Activated naive CD8-positive, alpha-beta T cell treated with anti-CD3 and anti-CD28 coated beads, Interleukin-2, amount 50 U/mL, for 16 hours (primary cell): Measurements from ENCODE around the gene WSB1.
A peak's percentile ranks its signal among the peaks of the same experiment; 100 is the strongest.
"Not testable (repeated sequence)": the region's sequence is repeated elsewhere in the genome, so short reads cannot be mapped to it uniquely, and the experiment has no call there.

Experiments
- DNase-seq: peaks from one replicate; pipeline ENCODE4 v3.0.0-alpha.2; 2020; ENCODE audit warnings: low read depth, low spot score

Gene WSB1, protein sequence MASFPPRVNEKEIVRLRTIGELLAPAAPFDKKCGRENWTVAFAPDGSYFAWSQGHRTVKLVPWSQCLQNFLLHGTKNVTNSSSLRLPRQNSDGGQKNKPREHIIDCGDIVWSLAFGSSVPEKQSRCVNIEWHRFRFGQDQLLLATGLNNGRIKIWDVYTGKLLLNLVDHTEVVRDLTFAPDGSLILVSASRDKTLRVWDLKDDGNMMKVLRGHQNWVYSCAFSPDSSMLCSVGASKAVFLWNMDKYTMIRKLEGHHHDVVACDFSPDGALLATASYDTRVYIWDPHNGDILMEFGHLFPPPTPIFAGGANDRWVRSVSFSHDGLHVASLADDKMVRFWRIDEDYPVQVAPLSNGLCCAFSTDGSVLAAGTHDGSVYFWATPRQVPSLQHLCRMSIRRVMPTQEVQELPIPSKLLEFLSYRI

DNA sequence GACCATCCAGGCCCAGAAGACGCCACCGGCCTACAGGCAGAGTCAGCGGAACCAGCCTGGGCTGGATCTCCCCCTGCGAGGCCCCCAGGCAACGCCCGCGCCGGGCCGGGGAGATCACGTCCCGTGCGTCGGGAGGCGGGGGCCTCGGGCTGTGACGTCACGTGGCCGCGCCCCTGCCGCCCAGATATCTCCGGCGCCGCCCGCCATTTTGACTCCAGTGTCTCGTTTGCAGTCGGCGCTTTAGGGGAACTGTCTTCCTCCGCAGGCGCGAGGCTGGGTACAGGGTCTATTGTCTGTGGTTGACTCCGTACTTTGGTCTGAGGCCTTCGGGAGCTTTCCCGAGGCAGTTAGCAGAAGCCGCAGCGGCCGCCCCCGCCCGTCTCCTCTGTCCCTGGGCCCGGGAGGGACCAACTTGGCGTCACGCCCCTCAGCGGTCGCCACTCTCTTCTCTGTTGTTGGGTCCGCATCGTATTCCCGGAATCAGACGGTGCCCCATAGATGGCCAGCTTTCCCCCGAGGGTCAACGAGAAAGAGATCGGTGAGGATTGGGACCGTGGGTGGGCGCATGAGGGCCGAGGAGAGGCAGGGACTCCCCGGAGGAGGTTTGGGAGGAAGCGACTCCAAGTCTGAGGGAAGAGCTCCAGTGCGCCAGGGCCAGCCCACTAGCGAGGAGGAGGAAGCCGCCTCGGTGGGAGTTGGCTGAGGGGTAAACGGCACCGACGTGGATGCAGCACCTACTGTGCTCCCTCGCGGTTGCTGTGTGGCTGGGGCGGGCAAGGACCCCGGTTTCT, at the start of gene WSB1:
TSS of gene WSB1 (plus strand) at position 217 of the 791 bp plus-strand sequence. CDS start at position 499, 282 bp downstream.
- DNase-seq: peak; percentile 77

DNA sequence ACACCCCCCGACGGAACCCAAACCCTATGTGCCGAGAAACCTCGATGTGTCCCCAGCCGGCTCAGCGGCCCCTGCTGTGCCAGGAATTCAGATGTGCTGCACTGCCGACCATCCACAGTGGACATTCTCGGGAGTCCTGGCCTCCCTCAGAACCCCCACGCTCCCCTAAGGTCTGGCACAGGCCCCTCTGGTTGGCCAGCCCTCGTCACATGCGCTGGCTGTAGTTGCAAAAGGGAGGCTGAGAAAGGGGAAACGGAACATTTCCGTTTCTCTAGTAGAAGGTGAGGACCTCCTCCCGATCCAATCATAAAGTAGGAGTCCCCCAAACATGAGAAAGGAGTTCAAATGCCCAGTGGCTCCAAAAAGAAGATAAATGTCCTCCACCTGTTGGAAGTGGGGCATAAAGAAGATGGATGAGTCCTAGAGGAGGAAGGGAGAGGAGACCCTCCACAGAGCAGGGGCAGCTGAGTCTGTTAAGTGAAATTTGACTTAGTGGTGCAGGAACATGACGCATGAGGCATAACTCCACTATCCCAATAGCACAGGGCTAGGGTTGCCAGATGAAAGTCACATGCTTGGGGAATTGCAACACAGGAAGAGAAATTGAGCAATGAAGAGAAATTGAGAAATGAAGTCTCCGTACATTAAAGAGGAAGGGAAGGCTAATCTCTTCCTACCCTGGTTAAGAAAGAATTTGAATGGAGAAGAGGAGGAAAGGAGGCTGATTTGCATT, 49.3 kb upstream of the WSB1 start:
- no peak for DNase-seq

DNA sequence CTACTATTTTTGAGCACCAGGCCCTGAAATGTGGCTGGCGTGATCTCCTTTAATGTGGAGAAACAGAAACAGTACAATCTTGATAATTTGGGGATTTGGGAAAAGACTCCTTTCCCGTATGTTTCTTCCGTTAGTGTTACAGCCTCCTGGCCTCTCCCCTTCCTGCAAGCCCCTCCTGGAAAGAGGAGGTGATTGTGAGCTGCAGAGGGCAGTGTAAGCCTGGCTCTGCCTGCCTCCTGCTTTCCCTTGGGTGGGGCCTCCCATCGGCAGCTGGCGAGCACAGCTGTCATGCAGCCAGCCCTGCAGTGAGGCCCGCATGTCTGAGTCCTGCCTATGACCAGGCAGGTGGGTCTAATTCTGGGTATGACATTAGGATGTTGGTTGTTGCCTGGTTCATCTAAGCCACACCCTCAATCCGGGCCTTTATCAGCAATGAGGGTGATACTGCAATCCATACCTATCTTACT, 48.7 kb upstream of the WSB1 start:
- DNase-seq: no peak

DNA sequence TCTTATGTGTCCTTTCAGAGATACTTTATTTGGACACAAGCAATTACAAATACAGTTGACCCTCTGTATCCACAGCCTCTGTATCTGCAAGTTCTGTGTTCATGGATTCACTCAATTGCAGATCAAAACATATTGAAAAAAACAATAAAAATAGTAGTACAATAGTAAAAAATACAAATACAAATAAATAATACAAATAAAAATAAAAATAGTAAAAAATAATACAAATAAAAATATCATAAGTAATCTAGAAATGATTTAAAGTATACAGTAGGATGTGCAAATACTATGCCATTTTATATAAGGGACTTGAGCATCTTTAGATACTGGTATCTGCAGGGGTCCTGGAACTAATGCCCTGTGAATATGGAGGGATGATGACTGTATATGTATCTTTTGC, 47.4 kb upstream of the WSB1 start:
- no peak for DNase-seq

DNA sequence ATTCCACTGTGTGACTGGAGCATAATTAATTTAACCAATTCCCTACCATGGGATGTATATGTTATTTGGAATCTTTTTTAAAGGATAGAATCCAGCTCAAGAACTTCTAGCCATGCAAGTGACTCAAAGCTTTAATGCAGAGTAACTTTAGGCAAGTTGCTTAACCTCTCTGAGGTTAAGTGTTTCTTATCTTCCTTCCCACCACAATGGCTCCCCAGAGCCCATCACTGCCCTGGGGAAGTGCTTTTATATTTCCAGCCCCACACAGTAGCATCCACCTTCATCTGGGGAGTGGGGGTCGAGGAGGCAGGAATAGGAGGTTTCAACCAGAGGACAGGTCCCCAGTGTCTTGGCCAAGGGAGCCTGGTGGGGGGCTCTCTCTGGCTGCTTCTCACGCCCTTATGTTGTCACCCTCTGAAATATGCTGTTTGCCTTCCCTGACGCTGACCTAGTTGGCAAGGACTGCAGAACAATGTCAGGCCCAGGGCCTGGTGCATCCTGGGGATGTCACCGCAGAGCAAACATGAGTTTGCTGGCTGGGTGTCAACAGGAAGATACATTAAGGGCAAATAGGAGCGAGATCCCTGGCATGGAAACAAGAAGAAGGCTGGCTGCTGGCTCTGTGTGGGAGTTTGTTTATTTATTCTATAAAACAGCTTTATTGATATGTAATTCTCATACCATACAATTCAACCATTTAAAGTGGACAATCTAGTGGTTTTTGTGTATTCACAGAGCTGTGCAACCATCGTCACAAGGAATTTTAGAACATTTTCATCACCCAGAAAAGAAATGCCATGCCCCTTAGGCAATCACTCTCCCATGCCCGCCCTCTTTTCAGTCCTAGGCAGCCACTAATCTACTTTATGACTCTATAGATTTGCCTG, 46.6 kb upstream of the WSB1 start:
- no peak for DNase-seq

DNA sequence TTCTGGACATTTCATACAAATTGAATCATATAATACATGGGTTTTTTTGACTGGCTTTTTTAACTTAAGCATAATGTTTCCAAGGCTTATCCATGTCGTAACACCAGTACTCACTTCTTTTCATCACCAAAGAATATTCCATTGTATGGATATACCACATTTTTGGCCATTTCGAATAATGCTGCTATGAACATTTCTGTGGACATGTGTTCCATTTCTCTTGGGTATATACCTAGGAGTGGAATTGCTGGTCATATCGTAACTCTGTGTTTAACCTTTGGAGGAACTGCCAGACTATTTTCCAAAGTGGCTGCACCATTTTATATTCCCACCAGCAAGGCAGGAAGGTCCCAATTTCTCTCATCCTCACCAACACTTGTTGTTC, 46.0 kb upstream of the WSB1 start:
- DNase-seq: no peak

DNA sequence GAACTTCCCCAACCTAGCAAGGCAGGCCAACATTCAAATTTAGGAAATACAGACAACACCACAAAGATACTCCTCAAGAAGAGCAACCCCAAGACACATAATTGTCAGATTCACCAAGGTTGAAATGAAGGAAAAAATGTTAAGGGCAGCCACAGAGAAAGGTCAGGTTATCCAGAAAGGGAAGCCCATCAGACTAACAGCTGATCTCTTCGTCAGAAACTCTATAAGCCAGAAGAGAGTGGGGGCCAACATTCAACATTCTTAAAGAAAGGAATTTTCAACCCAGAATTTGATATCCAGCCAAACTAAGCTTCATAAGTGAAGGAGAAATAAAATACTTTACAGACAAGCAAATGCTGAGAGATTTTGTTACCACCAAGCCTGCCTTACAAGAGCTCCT, 43.1 kb upstream of the WSB1 start:
- DNase-seq: not testable (repeated sequence)

DNA sequence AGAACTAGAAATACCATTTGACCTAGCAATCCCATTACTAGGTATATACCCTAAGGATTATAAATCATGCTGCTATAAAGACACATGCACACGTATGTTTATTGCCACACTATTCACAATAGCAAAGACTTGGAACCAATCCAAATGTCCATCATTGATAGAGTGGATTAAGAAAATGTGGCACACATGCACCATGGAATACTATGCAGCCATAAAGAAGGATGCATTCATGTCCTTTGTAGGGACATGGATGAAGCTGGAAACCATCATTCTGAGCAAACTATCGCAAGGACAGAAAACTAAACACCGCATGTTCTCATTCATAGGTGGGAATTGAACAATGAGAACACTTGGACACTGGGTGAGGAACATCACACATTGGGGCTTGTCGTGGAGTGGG, 39.1 kb upstream of the WSB1 start:
- DNase-seq: not testable (repeated sequence)

DNA sequence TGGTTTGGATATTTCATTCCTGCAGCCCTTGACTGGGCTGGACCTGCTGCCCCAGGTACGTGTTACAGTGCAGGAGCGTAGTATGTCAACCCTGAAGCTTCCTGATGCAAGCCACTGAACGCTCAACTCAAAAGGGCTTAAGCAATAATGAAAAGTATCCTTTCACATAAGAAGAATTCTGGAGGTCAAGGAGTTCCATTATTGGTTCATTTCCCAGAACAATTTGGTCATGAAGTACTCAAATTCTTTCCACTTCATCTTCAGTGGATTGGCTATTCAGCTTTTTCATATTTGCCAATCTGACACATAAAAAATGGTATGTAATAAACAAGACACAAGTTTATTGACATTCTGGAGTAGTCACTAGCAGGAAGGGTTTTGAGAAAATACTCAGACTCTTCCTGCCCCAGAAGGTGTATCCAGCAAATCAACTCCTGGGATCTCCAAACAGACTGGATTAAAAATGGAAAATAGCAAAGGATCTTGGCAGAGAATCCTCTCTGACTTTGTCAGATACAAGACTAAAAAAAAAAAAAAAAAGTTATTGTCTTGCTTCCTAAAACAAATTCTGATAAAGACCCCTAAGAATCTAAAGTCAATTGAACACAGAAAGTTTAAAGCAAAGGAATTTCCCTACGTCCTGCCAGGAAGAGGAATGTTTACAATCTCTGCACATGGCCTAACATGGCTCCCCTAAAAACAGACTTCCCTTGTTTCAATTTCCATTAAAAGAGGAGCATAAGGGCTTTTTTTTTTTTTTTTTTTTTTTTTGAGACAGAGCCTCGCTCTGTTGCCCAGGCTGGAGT, 37.5 kb upstream of the WSB1 start:
- DNase-seq: no peak

DNA sequence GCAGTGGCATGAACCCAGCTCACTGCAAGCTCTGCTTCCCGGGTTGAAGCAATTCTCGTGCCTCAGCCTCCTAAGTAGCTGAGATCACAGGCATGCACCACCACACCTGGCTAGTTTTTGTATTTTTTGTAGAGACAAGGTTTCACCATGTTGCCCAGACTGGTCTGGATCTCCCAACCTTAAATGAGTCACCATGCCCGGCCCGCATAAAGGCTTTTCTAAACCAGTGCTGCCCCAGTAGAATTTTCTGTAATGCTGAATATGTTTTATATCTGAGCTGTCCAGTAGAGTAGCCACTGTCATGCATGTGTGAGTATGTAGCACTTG, 36.9 kb upstream of the WSB1 start:
- DNase-seq: no peak

DNA sequence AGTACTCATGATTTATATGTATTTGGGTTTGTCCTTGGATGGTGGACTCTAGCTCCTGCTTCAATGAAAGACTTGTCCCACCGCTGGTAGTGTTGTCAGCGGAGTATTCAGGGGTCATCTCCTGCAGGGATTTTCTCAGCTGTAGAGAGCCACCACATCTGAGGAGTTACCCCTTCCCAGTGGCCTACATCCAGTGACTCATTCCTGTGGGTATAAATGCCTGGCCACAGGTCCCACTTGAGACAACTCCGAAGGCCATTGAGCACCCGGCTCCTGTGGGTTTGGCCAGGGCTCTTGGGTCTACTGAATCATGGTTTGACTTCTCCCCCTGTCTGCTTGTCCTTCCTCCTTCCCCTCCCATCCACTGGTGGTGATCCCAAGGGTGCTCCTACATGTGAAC, 34.6 kb upstream of the WSB1 start:
- no peak for DNase-seq

DNA sequence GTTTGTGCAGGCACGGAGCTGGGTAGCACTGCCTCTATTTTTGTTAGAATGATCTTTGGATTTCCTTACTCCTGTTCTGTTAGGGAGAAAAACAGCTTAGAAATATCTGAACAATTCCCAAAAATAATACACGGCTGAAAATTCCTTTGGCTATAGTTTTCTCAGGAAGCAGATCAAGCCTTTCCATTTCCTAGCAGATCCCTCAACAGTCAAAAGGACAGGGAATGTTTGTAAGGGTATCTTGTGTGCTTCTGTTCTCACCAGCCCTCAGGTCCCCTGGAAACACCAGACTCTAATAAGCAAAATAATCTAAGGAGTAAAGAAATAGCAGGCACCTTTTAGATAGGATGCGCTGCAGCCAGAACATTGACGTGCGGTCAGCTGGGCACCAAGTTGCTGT, 30.5 kb upstream of the WSB1 start:
- DNase-seq: no peak

DNA sequence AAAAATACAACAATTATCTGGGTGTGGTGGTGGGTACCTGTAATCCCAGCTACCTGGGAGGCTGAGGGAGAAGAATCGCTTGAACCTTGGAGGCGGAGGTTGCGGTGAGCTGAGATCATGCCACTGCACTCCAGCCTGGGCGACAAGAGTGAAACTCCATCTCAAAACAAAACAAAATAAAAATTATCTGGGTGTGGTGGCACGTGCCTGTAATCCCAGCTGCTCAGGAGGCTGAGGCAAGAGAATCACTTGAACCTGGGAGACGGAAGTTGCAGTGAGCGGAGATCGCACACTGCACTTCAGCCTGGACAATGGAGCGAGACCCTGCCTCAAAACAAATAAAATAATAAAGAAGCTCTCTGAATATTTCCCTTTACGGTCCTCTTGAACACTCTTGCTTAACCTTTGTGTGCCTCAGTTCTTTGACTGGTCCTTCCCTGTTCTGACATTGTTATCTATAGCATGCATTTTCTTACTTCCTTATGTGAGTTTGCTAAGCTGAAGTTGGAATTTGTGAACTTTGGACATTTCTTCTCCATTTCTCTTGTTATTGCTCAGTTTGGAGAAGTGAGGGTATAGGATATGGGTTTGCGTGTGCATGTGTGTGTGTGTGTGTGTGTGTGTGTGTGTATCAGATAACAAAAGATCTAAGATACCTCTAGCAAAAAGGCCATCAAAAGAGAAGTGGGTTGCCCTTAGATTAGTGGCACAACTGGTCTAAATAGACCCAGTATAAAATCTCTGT, 29.7 kb upstream of the WSB1 start:
- DNase-seq: no peak

DNA sequence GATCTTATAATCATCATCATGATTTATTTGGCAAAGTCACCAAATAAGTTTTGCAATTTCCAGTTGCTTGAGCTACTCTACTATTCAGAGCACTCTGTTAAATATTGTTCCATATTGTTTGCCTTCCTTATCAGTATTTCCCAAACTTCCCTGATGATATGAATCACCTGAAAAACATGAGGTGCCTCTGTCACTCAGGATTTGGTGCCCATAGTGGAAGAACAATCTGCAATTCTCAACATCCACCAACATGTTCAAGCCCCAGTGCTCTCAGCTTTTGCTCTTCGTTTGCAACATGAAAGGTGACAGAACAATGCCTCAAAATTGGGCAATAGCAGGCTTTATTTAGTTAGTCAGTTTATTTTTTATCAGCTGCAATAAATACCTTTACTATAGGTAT, 28.6 kb upstream of the WSB1 start:
- DNase-seq: no peak

DNA sequence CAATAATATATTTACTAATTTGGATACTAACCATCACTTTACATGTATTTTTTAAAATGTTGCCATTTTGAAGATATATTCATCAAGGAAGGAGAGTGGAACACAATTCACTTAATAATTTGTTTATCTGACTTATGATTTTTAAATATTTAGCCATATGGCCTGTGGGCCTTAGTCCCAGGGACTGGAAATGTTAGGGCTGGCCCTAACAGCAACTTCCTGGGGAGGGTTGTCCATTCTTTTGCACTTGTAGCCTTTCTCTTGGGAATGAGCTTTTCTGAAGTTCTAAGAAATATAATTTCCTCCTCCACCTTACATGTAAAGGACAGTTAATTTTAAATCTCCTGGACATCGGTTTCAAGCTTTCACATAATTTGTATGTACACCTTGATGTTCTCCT, 27.7 kb upstream of the WSB1 start:
- DNase-seq: no peak

DNA sequence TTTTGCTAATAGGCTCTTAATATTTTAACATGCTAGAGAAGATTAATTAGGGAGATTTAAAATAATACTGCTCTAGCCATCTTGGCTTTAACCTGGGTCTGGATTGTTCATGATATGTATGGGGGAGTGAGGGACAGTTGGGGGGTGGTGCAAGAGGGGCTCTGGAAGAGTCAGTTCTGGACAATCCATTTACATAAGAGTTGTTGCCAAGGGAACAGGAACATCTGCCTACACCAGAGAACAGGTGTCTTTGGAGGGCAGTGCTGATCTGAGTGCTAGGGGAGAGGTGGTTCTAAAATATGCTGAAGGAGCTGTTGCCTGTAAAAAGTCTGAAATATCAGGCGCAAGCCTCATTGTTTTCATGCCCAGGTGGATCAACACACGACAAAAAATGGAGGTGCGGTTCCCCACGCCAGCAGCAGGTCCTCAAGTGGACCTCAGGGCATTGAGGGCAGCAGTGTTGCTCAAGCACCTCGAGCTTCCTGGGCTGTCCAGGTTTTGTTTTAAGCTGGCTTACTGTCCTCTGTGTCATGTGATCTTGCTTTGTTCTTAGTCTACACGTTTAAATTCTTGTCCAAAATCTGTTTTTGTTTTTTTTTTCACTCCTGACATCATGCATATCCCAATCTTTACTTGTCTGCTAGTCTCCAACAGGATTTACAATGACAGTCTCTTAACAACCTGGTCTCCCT, 25.4 kb upstream of the WSB1 start:
- DNase-seq: no peak

DNA sequence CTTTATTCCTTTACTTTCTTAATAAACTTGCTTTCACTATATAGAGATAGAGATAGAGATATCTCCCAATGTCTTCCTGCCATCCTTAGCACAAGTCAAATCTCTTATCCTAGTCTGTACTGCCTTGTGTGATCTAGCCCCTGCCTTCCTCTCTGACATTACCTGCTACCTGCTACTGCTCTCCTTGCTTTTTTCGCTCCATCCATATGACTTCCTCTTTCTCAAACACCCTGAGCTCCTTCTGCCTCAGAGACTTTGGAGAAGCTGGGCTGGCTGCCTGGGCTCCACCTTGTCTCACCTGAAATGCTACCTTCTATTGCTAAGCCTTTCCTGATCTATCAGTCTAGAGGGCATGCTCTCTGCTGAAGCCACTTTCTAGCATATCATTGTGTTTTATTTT, 24.7 kb upstream of the WSB1 start:
- DNase-seq: no peak

DNA sequence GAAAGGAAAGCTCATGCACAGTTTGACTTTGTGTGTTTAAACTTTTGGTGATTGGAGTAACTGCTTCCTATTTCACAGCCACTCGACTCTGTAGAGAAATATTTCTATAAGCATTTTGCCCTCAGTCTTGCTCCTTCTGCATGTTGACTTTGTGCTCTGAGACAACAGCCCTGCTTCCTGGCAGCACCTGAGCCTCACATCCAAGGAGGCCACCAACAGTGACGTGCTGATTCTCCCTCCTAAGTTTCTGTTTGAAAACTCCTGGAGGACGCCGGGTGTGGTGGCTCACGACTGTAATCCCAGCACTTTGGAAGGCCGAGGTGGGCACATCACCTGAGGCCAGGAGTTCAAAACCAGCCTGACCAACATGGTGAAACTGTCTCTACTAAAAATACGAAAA, 23.9 kb upstream of the WSB1 start:
- DNase-seq: no peak

DNA sequence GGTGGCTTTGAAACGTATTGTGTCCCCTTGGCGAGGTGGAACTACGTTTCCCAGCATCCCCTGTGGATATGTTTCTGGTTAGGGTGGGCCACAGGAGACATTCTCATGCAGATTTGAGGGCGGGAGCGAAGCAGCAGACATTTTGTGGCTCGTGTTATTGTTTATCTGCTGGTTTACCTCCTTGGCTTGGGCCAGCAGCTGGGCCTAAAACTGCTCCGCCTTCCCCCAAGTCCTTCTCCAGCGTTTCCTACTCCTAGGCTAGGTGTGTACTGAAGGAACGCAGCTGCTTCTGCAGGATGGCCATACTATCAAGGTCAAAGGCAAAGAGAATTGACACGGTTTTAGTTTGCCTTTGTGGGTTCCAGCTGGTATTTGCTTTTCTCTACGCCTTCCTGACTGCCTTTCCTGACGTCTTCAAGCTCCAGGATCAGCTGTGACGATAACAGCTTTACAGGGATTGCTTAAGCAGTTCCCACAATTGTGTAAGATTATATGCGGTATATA, 17.2 kb upstream of the WSB1 start:
- DNase-seq: no peak
